Caco-2 (cell line): ENCODE results near the gene FAM13A. TPM values are rescaled to one million over a fixed set of nuclear protein-coding genes. Genes with fewer than 3 reads are reported as not detected.

Experiments used
- BruUV-seq: library from RNA; stranded (reverse); fragments of 400-500 nt; replicated peaks from 2 replicates; lab custom pipeline; 2021; lab: Mats Ljungman, UMichigan
- CTCF ChIA-PET: fragments of 300-600 bp; sonication (Branson Sonifier 250); formaldehyde crosslinking; loops from one replicate; lab custom pipeline; 2022; ENCODE audit warnings: antibody characterized with exemption; lab: Charles Lee
- POLR2A ChIA-PET: fragments of 300-600 bp; sonication (Branson Sonifier 250); formaldehyde crosslinking; loops from one replicate; lab custom pipeline; 2022; ENCODE audit warnings: antibody characterized with exemption; lab: Charles Lee
- DNase-seq, 2 experiments: peaks; one replicate each; pipeline versions ENCODE4 v3.0.0 to v3.0.0-alpha.2; 2020 to 2022
- H3K27me3 ChIP-seq: replicated peaks from 2 replicates; pipeline ENCODE4 v1.6.0; 2011; ENCODE audit warnings: low read length; ENCODE audit not compliant: control insufficient read depth, insufficient read depth
- H3K36me3 ChIP-seq: 2 replicates; pipeline ENCODE4 v1.5.1; 2011; ENCODE audit warnings: low read length; ENCODE audit not compliant: control insufficient read depth, insufficient read depth
- H3K4me1 ChIP-seq: fragments of 250-450 bp; sonication (Bioruptor Pico); 2 replicates; pipeline ENCODE4 v1.5.1; 2020; ENCODE audit warnings: mild to moderate bottlenecking
- H3K4me3 ChIP-seq: 2 replicates; pipeline ENCODE4 v1.5.1; 2011; ENCODE audit warnings: low read depth, mild to moderate bottlenecking, control low read depth, low read length
- H3K9me3 ChIP-seq: fragments of 250-450 bp; sonication (Bioruptor Pico); 2 replicates; pipeline ENCODE4 v1.5.1; 2020; ENCODE audit warnings: mild to moderate bottlenecking, moderate library complexity
- H3K27ac Mint-ChIP-seq: one replicate; pipeline ENCODE4 v1.8.0; 2022; ENCODE audit warnings: mixed read lengths; ENCODE audit not compliant: unreplicated experiment
- H3K27me3 Mint-ChIP-seq: one replicate; pipeline ENCODE4 v1.8.0; 2022; ENCODE audit warnings: mixed read lengths; ENCODE audit not compliant: insufficient read depth, unreplicated experiment
- H3K36me3 Mint-ChIP-seq: one replicate; pipeline ENCODE4 v1.8.0; 2022; ENCODE audit warnings: mild to moderate bottlenecking, mixed read lengths; ENCODE audit not compliant: insufficient read depth, unreplicated experiment
- H3K4me1 Mint-ChIP-seq: one replicate; pipeline ENCODE4 v1.8.0; 2022; ENCODE audit warnings: low read depth, mixed read lengths; ENCODE audit not compliant: unreplicated experiment
- H3K4me3 Mint-ChIP-seq: one replicate; pipeline ENCODE4 v1.8.0; 2022; ENCODE audit warnings: mild to moderate bottlenecking, moderate library complexity, mixed read lengths; ENCODE audit not compliant: unreplicated experiment
- H3K9me3 Mint-ChIP-seq: one replicate; pipeline ENCODE4 v1.8.0; 2022; ENCODE audit warnings: mixed read lengths; ENCODE audit not compliant: unreplicated experiment
- CTCF ChIP-seq, 2 experiments: fragments of 200-600 bp in 1 of 2; IDR thresholded peaks; 1 replicate in 1 of 2; 2 replicates in 1 of 2; pipeline versions ENCODE4 v1.5.1 to v1.8.0; 2011 to 2022; ENCODE audit warnings: antibody characterized with exemption in 1 of 2, control low read depth in 1 of 2, inconsistent platforms in 1 of 2, low read depth in 1 of 2, low read length in 1 of 2, mild to moderate bottlenecking in 1 of 2, moderate library complexity in 1 of 2; ENCODE audit not compliant: insufficient read depth in 1 of 2, severe bottlenecking in 1 of 2, unreplicated experiment in 1 of 2
- intact Hi-C: fragments of 100-400 bp; cut with micrococcal nuclease; formaldehyde crosslinking; loops from one replicate; pipeline ENCODE4 v1.10.0; 2022; ENCODE audit not compliant: unreplicated experiment
- total RNA-seq: library from RNA; stranded (reverse); gene quantifications from 2 replicates; pipeline ENCODE4 v1.2.3, GENCODE V29; 2022

Gene FAM13A
- total RNA-seq, 1 experiment from 2014 or later: 11.0 TPM

GRCh38 chr4:88705223-88705622, 351.8 kb downstream of the FAM13A start:
- ChIA-PET CTCF (interaction anchor here (0.7 to 1.7 kb wide), 2 partner anchors 25 to 86 kb away, joined by 4 to 11 read pairs; no protein-coding TSS in a partner anchor), POLR2A (no interaction called here)
- no TSS peak for BruUV-seq
- Mint-ChIP-seq H3K27me3 (no peaks in the 10 kb centered on the region), H3K4me3 (no peak overlapping the region), H3K4me1 (no peaks in the 10 kb centered on the region), H3K9me3 (no peaks in the 10 kb centered on the region), H3K36me3 (no peaks in the 10 kb centered on the region), H3K27ac (no peak overlapping the region)
- no peaks in the 10 kb centered on the region for H3K36me3 ChIP-seq
- no peak for DNase-seq
- no peak for TF ChIP-seq CTCF (IDR thresholded peaks at IDR 0.05; ENCODE audit: insufficient read depth in 1 of 2, low read depth in 1 of 2, low read length in 1 of 2, severe bottlenecking in 1 of 2, unreplicated experiment in 1 of 2)
- H3K9me3 ChIP-seq: no peaks in the 10 kb centered on the region
- no peaks in the 10 kb centered on the region for H3K4me1 ChIP-seq
- no peak overlapping the region for H3K4me3 ChIP-seq
- H3K27me3 ChIP-seq: no peaks in the 10 kb centered on the region
- intact Hi-C loops: no loop called here

GRCh38 chr4:88702782-88703181, 354.2 kb downstream of the FAM13A start:
- Mint-ChIP-seq H3K27me3 (no peaks in the 10 kb centered on the region), H3K4me3 (no peak overlapping the region), H3K4me1 (no peaks in the 10 kb centered on the region), H3K36me3 (peaks cover 6% of the 10 kb centered on the region), H3K9me3 (no peaks in the 10 kb centered on the region), H3K27ac (no peak overlapping the region)
- ChIA-PET CTCF (no interaction called here), POLR2A (no interaction called here)
- Histone ChIP-seq H3K9me3 (no peaks in the 10 kb centered on the region), H3K4me1 (no peaks in the 10 kb centered on the region), H3K36me3 (no peaks in the 10 kb centered on the region), H3K4me3 (no peak overlapping the region), H3K27me3 (no peaks in the 10 kb centered on the region)
- no peak for TF ChIP-seq CTCF (IDR thresholded peaks at IDR 0.05; ENCODE audit: insufficient read depth in 1 of 2, low read depth in 1 of 2, low read length in 1 of 2, severe bottlenecking in 1 of 2, unreplicated experiment in 1 of 2)
- intact Hi-C loops: no loop called here
- DNase-seq: no peak
- no TSS peak for BruUV-seq

- H3K4me1 ChIP-seq: no peaks in the 10 kb centered on the region
- Mint-ChIP-seq H3K27me3 (no peaks in the 10 kb centered on the region), H3K27ac (no peak overlapping the region), H3K9me3 (no peaks in the 10 kb centered on the region), H3K36me3 (peaks cover 6% of the 10 kb centered on the region), H3K4me1 (no peaks in the 10 kb centered on the region), H3K4me3 (no peak overlapping the region)
- H3K36me3 ChIP-seq: no peaks in the 10 kb centered on the region
- no peak overlapping the region for H3K4me3 ChIP-seq
- no peaks in the 10 kb centered on the region for H3K9me3 ChIP-seq
- no peaks in the 10 kb centered on the region for H3K27me3 ChIP-seq
- CTCF ChIA-PET: no interaction called here
- intact Hi-C loops: no loop called here
- TF ChIP-seq CTCF (IDR thresholded peaks at IDR 0.05; ENCODE audit: insufficient read depth in 1 of 2, low read depth in 1 of 2, low read length in 1 of 2, severe bottlenecking in 1 of 2, unreplicated experiment in 1 of 2): no peak
- POLR2A ChIA-PET: no interaction called here
- no TSS peak for BruUV-seq
- no peak for DNase-seq
These were observed 358.5 kb downstream of the FAM13A start for GRCh38 chr4:88698519-88698918.
